ENCODE data around the gene DCTN3.

Gene DCTN3

DNA sequence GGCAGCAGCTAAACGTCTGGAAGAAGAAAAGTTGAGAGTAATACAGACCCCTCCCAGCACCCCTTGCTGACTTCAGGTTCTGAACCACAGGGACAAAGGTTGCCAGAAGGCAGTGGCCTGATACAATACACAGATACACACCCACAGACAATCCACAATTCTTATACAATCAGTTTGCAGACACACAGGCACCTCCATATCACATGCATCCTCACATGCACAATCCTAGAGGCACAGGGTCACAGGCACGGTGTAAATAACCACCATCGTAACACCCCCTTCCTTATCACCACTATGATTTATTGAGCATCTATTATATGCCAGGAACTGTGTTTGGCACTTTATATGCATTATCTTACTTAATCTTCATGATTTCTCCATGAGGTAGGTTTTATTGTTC is 39.0 kb downstream of the DCTN3 start:
- no peak for DNase-seq (ENCODE audit: extremely low read depth, low read depth)
- TF ChIP-seq, protein P1, sequence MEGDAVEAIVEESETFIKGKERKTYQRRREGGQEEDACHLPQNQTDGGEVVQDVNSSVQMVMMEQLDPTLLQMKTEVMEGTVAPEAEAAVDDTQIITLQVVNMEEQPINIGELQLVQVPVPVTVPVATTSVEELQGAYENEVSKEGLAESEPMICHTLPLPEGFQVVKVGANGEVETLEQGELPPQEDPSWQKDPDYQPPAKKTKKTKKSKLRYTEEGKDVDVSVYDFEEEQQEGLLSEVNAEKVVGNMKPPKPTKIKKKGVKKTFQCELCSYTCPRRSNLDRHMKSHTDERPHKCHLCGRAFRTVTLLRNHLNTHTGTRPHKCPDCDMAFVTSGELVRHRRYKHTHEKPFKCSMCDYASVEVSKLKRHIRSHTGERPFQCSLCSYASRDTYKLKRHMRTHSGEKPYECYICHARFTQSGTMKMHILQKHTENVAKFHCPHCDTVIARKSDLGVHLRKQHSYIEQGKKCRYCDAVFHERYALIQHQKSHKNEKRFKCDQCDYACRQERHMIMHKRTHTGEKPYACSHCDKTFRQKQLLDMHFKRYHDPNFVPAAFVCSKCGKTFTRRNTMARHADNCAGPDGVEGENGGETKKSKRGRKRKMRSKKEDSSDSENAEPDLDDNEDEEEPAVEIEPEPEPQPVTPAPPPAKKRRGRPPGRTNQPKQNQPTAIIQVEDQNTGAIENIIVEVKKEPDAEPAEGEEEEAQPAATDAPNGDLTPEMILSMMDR (IDR thresholded peaks at IDR 0.05; ENCODE audit: low read depth, low read length, missing control alignments): no peak
- no peak overlapping the region for H3K4me3 ChIP-seq (replicated peaks; ENCODE audit: low read depth, low read length)

DNA sequence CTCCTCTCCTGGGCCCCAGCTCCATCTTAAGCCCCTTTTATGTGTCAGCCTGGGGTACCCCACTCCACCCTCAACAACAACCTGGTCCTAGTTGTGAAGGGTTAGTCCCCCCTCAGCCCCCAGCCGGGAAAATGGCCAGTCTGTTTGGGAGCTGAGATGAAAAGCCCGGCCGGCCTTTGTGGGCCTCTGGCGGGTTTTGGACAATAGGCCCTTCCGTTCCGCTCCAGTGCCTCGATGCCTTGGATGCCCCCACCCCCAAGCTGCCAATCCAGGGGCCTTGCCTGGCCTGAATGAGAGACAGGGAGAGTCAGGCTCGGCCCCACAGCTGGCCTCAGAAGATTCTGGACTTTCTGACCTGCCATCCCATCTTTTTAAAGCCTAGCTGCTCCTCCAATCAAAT is 39.9 kb downstream of the DCTN3 start:
- TF ChIP-seq, protein P1 (IDR thresholded peaks at IDR 0.05; ENCODE audit: low read depth, low read length, missing control alignments): no peak
- H3K4me3 ChIP-seq (replicated peaks; ENCODE audit: low read depth, low read length): no peak overlapping the region
- no peak for DNase-seq (ENCODE audit: extremely low read depth, low read depth)

DNA sequence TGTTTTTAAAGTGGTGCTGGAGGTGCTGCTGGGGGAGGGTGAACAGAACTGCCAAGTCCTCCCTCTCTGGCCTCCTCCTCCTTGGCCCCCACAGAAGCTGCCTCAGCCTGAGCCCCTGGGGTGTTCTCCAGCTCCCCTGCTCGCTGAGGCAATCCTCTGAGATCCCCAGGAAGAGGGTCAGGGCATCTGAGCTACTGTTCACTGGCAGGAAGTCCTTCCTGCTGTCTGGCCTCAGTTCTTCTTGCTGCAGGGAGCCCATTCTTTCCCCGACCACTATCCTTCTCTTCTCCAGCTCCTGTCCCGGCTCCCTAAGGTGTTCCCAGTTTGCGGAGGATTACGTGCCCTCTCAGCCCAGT is 40.5 kb downstream of the DCTN3 start:
- TF ChIP-seq, protein P1 (IDR thresholded peaks at IDR 0.05; ENCODE audit: low read depth, low read length, missing control alignments): no peak
- H3K4me3 ChIP-seq (replicated peaks; ENCODE audit: low read depth, low read length): no peak overlapping the region
- DNase-seq (ENCODE audit: extremely low read depth, low read depth): no peak

DNA sequence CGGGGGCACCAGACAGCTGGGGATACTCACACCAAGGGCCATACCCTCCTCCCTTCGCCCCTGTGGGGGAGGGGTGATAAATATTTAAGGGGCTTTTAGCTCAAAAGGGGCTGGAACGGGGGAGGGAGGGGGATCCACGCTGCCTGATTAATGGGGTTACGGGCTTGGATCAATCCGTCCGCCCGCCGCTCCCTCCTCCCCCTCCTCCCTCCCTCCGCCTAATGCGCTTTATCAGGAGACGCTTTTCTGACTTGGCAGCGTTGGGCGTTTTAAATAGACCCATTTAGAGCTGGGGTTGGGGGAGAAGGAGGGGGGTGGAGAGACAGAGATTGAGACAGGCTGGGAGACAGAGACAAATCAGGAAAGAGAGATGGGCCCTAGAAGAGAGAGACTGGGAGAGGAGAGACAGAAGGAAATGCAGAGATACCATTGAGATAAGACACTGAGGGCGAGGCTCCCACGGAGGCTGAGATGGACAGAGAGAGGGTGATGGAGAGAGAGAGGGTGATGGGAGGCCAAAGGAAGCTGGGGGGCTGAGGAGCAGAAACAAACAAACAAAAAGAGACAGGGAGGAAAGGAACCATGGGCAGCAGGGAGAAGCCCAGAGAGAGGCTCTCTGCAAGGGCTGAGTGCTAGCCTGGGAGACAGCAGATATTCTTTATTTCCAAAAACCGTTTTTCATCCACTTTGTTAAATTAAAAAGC is 41.0 kb downstream of the DCTN3 start:
- H3K4me3 ChIP-seq (replicated peaks; ENCODE audit: low read depth, low read length): no peak overlapping the region
- TF ChIP-seq, protein P1 (IDR thresholded peaks at IDR 0.05; ENCODE audit: low read depth, low read length, missing control alignments): no peak

GRCh38 chr9:34578241-34579103 is 41.8 kb downstream of the DCTN3 start:
- H3K4me3 ChIP-seq (replicated peaks; ENCODE audit: low read depth, low read length): no peak overlapping the region

More for the DNA sequence above, 41.0 kb downstream of the DCTN3 start:
- no peak for DNase-seq (ENCODE audit: extremely low read depth, low read depth)

GRCh38 chr9:34577400-34578240 is 42.7 kb downstream of the DCTN3 start:
- no peak overlapping the region for H3K4me3 ChIP-seq (replicated peaks; ENCODE audit: low read depth, low read length)
- DNase-seq (ENCODE audit: extremely low read depth, low read depth): no peak
- TF ChIP-seq, protein P1 (IDR thresholded peaks at IDR 0.05; ENCODE audit: low read depth, low read length, missing control alignments): no peak

More at GRCh38 chr9:34578241-34579103, 41.8 kb downstream of the DCTN3 start:
- DNase-seq (ENCODE audit: extremely low read depth, low read depth): no peak
- TF ChIP-seq, protein P1 (IDR thresholded peaks at IDR 0.05; ENCODE audit: low read depth, low read length, missing control alignments): no peak
